H1 (cell line): ENCODE data around the gene ENTPD5. TPM values are rescaled to one million over a fixed set of nuclear protein-coding genes. Genes with fewer than 3 reads are reported as not detected.

Experiments used
- SP1 ChIP-seq: IDR thresholded peaks from 2 replicates; pipeline ENCODE4 v1.6.1; 2011; ENCODE audit warnings: low read depth, low read length
- polyA plus RNA-seq, 7 experiments: library from polyadenylated mRNA; depleted of rRNA in 3 of 7; stranded (reverse) in 5 of 7; unstranded in 2 of 7; fragments of >200 nt in 5 of 7; fragments of 200-250 nt in 2 of 7; gene quantifications; 1 replicate in 5 of 7; 2 replicates in 1 of 7; 4 replicates in 1 of 7; pipeline versions ENCODE4 v1.2.1 to v1.2.3, GENCODE V29; 2011 to 2013; ENCODE audit warnings: missing spikeins in 2 of 7, mixed read lengths in 2 of 7
- total RNA-seq: library from RNA; stranded (reverse); fragmentation: NEBNext Ultra II Directional; extraction: Animal tissue kit (Norgen Biotek cat#: 25700); gene quantifications from 2 replicates; pipeline ENCODE4 v1.2.1, GENCODE V29; 2021
- TF ChIP-seq, protein P1 (sequence below): fragments of 300-600 bp; sonication (generic); IDR thresholded peaks from 2 replicates; pipeline ENCODE4 v1.7.1; 2012; ENCODE audit warnings: low read length, moderate library complexity, mild to moderate bottlenecking, inconsistent platforms; ENCODE audit not compliant: insufficient replicate concordance

ENTPD5 gene
- total and polyA plus RNA-seq, 2 of the 8 experiments (the other 6 are each of a cell fraction or from before 2014, with no cell fraction given): 5.0 to 6.5 TPM

DNA sequence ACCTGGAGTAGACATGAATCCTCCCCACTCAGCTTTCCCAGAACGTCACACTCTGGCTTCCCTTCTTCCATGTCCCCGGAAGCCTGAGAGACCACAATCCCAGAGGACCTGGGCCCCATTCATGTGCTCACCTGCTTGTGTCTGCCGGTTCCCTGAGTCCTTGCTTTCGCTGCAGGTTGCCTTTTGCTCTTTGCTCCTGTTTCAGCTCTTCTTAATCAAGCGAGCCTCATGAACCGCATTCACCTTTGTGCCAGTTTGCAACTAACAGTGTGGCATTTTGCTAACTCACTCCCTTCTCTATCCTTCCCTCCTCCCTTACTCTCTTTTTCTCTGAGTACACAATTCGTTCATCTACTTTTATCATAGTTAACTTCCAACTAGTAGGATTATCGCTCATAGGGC is 23.1 kb downstream of the ENTPD5 start (continued):
- TF ChIP-seq, protein P1, sequence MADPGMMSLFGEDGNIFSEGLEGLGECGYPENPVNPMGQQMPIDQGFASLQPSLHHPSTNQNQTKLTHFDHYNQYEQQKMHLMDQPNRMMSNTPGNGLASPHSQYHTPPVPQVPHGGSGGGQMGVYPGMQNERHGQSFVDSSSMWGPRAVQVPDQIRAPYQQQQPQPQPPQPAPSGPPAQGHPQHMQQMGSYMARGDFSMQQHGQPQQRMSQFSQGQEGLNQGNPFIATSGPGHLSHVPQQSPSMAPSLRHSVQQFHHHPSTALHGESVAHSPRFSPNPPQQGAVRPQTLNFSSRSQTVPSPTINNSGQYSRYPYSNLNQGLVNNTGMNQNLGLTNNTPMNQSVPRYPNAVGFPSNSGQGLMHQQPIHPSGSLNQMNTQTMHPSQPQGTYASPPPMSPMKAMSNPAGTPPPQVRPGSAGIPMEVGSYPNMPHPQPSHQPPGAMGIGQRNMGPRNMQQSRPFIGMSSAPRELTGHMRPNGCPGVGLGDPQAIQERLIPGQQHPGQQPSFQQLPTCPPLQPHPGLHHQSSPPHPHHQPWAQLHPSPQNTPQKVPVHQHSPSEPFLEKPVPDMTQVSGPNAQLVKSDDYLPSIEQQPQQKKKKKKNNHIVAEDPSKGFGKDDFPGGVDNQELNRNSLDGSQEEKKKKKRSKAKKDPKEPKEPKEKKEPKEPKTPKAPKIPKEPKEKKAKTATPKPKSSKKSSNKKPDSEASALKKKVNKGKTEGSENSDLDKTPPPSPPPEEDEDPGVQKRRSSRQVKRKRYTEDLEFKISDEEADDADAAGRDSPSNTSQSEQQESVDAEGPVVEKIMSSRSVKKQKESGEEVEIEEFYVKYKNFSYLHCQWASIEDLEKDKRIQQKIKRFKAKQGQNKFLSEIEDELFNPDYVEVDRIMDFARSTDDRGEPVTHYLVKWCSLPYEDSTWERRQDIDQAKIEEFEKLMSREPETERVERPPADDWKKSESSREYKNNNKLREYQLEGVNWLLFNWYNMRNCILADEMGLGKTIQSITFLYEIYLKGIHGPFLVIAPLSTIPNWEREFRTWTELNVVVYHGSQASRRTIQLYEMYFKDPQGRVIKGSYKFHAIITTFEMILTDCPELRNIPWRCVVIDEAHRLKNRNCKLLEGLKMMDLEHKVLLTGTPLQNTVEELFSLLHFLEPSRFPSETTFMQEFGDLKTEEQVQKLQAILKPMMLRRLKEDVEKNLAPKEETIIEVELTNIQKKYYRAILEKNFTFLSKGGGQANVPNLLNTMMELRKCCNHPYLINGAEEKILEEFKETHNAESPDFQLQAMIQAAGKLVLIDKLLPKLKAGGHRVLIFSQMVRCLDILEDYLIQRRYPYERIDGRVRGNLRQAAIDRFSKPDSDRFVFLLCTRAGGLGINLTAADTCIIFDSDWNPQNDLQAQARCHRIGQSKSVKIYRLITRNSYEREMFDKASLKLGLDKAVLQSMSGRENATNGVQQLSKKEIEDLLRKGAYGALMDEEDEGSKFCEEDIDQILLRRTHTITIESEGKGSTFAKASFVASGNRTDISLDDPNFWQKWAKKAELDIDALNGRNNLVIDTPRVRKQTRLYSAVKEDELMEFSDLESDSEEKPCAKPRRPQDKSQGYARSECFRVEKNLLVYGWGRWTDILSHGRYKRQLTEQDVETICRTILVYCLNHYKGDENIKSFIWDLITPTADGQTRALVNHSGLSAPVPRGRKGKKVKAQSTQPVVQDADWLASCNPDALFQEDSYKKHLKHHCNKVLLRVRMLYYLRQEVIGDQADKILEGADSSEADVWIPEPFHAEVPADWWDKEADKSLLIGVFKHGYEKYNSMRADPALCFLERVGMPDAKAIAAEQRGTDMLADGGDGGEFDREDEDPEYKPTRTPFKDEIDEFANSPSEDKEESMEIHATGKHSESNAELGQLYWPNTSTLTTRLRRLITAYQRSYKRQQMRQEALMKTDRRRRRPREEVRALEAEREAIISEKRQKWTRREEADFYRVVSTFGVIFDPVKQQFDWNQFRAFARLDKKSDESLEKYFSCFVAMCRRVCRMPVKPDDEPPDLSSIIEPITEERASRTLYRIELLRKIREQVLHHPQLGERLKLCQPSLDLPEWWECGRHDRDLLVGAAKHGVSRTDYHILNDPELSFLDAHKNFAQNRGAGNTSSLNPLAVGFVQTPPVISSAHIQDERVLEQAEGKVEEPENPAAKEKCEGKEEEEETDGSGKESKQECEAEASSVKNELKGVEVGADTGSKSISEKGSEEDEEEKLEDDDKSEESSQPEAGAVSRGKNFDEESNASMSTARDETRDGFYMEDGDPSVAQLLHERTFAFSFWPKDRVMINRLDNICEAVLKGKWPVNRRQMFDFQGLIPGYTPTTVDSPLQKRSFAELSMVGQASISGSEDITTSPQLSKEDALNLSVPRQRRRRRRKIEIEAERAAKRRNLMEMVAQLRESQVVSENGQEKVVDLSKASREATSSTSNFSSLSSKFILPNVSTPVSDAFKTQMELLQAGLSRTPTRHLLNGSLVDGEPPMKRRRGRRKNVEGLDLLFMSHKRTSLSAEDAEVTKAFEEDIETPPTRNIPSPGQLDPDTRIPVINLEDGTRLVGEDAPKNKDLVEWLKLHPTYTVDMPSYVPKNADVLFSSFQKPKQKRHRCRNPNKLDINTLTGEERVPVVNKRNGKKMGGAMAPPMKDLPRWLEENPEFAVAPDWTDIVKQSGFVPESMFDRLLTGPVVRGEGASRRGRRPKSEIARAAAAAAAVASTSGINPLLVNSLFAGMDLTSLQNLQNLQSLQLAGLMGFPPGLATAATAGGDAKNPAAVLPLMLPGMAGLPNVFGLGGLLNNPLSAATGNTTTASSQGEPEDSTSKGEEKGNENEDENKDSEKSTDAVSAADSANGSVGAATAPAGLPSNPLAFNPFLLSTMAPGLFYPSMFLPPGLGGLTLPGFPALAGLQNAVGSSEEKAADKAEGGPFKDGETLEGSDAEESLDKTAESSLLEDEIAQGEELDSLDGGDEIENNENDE: no peak
- no peak for TF ChIP-seq SP1
- TF ChIP-seq, all 59 proteins: peak for 0
